Measurements from ENCODE around the gene NPAS2. TPM values are rescaled to one million over a fixed set of nuclear protein-coding genes. Genes with fewer than 3 reads are reported as not detected.

Gene NPAS2
- total RNA-seq, 4 donors from 2014 or later: 6.1 to 29.8 (median 24.3) TPM

DNA sequence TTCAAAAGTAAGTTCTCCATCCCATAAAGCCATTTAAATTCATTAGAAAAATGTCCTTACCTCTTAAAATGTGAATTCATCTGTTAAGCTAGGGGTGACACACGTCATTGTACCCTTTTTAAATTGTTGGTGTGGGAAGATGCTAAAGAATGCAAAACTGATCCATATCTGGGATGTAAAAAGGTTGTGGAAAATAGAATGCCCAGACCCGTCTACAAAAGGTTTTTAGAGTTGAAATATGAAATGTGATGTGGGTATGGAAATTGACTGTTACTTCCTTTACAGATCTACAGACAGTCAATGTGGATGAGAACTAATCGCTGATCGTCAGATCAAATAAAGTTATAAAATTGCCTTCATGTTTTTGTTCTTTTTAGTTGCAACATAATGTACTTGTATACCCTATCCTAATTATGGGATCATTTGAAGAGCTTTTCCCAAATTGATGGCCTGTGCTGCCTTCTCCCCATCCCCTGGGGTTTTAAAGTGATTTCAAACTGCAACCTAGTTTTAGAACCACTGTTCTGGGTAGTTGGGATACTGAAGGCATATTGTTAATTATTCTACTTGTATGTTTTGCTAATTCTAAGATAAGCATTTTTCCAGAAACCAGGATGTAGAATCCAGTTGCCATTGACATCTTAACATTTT is 186.3 kb downstream of the NPAS2 start:
- ATAC-seq (ENCODE audit: low FRiP score) (no peak), DNase-seq (ENCODE audit: low spot score) (no peak)
- TF ChIP-seq, protein P1, sequence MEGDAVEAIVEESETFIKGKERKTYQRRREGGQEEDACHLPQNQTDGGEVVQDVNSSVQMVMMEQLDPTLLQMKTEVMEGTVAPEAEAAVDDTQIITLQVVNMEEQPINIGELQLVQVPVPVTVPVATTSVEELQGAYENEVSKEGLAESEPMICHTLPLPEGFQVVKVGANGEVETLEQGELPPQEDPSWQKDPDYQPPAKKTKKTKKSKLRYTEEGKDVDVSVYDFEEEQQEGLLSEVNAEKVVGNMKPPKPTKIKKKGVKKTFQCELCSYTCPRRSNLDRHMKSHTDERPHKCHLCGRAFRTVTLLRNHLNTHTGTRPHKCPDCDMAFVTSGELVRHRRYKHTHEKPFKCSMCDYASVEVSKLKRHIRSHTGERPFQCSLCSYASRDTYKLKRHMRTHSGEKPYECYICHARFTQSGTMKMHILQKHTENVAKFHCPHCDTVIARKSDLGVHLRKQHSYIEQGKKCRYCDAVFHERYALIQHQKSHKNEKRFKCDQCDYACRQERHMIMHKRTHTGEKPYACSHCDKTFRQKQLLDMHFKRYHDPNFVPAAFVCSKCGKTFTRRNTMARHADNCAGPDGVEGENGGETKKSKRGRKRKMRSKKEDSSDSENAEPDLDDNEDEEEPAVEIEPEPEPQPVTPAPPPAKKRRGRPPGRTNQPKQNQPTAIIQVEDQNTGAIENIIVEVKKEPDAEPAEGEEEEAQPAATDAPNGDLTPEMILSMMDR (IDR thresholded peaks at IDR 0.05): no peak

DNA sequence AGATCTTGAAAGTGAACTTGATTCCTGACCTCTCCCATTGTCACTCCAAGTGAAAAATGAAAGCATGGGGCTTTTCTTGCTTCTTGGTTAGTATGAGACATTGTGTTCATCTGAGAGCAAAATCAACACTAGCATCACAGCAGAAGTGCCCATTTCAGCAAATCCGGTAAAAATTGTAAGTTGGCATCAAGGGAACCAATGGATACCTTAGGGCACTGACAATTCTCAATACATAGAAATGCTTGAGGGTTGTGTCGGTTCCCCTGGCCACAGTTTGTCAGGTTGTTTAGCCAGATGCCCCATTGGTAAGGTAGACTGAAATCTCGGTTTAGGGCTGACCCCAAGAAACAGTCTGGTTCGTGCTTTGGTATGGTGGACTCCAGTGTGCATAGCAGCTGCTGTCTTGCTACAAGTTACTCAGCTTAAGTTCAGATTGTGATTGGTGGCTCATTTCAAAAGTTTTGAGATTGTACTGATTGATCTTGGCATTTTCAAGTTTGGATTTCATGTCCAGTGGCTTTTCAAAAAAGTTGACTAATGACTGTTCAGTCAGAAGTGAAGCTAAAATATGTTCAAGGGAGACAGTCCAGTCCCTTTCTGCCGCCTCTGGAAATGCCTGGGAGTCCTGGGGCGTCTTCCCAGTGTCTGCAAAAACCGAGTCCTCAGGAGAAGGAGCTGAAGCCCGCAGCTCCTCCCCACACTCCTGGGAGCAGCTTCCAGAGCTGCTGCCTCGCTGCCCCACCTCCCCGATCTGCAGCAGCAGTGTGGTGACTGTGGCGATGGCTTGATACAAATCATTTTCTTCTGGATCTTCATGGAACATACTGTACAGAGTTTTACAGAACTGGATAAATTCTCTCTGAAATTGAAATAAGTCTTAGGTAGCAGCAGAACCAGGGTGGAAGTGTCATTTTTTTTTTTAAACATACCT is 187.7 kb downstream of the NPAS2 start:
- TF ChIP-seq, protein P1 (IDR thresholded peaks at IDR 0.05): no peak
- ATAC-seq (ENCODE audit: low FRiP score) (no peak), DNase-seq (ENCODE audit: low spot score) (no peak)

DNA sequence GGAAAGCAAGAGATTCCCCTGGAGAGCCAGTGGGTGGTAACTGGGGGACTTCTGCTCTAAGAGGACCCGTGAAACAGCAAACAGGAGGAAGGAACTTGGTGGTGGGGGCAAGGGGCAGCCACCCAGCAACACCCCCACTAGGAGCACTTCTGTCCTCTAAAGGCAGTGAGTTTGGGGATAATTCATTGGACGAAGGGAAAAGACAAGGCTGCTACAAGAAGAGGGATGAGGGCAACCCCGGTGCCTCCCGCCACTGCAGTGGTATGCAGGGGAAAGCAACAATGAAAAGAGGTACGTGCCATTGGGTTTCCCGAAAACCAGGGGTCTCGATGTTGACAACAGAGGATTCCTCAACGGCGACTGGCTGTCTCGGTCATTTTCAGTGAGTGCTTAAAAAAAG is 191.2 kb downstream of the NPAS2 start:
- DNase-seq (ENCODE audit: low spot score): no peak
- TF ChIP-seq, protein P1 (IDR thresholded peaks at IDR 0.05): no peak

DNA sequence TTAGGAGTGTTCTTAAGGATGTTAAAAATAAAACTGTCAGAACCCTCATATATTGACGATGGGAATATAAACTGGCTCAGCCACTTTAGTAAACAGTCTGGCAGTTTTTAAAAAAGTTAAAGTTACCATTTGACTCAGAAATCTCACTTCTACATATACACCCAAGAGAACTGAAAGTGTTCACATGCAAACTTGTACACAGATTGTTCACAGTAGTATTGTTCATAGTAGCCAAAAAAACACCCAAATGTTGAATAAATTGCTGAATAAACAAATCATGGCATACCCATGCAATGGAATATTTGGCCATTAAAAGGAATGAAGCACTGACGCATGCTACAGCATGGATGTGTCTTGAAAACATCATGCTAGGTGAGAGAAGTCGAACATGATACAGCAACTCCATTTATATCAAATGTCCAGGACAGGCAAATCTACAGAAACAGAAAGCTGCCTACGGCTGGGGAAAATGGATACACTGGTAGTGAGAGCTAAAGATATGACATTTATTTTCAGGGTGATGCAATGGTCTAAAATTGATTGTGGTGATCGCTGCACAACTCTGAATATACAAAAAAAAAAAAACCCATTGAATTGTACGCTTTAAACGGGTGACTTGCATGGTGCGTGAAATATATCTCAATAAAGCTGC is 192.2 kb downstream of the NPAS2 start:
- DNase-seq (ENCODE audit: low spot score) (no peak), ATAC-seq (ENCODE audit: low FRiP score) (no peak)
- TF ChIP-seq, protein P1 (IDR thresholded peaks at IDR 0.05): no peak

More for the DNA sequence above, 191.2 kb downstream of the NPAS2 start:
- no peak for ATAC-seq (ENCODE audit: low FRiP score)

DNA sequence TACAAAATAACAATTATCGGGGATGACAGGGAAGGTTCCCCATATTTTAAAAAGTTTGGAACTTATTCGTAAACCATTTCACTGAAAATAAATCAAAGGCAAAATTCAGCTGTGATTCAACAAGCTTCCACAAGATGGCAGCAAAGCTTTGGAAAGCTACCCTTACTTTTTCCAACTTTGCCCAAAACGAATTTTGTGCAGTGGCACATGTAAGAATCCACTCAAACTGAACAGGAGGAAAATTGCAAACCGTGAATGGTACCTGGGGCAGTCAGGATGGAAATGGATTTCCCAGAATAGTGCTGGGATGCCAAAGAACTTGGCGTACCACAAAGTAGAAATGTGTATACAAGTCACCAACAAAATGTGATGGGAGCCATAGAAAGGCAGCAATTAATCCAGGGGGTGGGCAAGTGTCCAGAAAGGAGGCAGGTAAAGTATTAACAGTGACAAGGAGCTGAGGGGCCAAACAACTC is 192.8 kb downstream of the NPAS2 start:
- DNase-seq (ENCODE audit: low spot score): no peak
- ATAC-seq (ENCODE audit: low FRiP score): no peak
- TF ChIP-seq, protein P1 (IDR thresholded peaks at IDR 0.05): peak in 2 of 3 donors; percentile 17 to 34

DNA sequence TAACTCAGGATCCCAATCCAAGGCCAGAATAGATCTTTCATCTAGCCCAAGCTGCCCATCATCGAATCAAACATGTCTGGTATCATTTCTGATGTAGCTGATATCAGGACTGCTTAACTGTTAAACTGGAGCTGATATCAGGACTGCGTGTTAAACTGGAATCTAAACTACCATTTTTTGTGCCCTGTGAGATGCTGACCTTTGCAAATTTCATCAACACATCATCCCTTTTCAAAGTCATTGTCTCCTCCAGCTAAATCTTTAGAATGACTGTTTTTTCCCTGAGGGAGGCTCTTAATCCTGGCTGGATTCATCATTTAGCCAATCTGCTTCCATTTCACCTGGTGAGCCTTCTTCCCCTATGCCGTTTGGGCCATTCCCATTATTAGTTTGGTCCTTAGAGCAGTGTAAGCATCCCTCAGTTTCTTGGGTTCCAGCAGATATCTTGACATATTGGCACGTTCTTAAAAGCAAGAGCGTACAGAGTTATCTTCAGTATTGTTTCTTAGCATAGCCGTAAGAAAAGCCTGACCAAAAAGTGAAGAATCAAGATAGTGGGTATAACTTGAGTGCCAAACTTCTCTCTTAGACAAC is 194.4 kb downstream of the NPAS2 start:
- TF ChIP-seq, protein P1 (IDR thresholded peaks at IDR 0.05): no peak
- ATAC-seq (ENCODE audit: low FRiP score): no peak
- no peak for DNase-seq (ENCODE audit: low spot score)

All from omental fat pad (tissue), 4 donors.